IPS-NIHi7 (cell line): ENCODE measurements around the gene KAT14.
"Not testable (repeated sequence)": the region's sequence is repeated elsewhere in the genome, so short reads cannot be mapped to it uniquely, and the experiment has no call there.

Source experiments
- DNase-seq: peaks from one replicate; pipeline ENCODE4 v3.0.0; 2012; ENCODE audit warnings: mixed read lengths; ENCODE audit errors: extremely low spot score

Gene KAT14

DNA sequence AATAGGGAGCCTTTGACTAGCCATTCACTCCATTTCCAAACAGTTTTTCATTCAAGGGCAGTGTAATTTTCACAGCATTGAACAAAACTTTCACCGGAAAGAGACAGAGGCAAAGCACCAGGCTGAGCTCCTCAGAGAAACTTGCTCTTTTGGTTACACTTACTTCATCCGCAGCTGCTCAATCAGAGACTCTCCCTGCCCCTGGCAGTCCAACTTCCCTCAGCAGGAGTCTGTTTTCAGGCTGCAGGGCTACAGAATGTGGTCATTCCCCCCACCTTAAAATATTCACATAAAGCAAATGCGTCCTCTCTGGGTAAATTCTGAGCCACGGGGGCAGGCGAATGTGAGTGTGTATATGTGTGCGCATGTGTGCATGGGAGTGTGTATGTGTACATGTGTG lies 80.6 kb downstream of the KAT14 start:
- no peak for DNase-seq

DNA sequence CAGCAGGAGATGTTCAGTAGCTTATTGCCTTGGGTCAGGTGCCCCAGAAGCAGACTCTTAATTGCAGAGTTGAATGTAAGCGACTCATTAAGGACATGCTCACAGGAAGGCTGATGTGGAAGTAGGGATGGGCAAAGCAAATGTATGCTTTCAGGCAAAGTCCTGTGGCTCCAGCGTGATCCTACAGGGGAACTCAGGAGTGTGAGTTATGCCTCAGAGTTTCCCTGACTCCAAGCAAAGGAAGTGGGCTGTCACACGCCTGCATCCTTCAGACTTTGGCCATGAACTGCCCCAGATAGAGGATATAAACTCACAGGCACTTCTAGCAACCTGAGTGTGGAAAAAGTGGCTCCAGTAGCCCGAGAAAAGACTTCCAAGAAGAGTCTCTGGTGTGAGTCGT lies 85.7 kb downstream of the KAT14 start:
- DNase-seq, result no peak

DNA sequence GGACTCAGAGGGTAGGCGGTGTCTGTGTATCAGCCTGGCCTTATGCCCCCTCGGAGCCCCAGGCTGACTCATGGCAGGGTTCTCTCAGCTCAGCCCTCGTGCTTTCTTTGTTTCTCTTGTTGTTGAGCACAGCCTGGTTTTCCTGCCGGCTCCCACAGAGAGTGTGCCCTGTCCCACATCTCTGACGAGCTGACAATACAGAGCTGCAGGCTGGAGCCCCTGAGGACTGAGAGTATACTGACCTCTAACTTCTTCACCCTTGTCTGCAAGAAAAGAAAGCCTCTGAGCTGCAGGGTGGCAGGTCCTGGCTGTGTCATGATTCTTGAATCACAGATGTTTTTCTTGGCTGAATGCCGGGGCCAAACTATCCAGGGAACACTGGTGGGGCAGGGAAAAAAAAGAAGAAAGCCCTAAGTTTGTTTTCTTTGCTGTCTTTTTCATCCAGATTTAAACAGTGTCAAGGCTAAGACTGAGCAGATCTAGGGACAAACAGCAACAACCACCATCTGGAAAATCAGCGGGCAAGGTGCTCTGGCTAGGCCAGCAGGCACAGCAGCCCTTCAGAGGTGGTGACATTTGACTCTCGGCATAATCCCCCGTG lies 87.4 kb downstream of the KAT14 start:
- peak; percentile 66 for DNase-seq

DNA sequence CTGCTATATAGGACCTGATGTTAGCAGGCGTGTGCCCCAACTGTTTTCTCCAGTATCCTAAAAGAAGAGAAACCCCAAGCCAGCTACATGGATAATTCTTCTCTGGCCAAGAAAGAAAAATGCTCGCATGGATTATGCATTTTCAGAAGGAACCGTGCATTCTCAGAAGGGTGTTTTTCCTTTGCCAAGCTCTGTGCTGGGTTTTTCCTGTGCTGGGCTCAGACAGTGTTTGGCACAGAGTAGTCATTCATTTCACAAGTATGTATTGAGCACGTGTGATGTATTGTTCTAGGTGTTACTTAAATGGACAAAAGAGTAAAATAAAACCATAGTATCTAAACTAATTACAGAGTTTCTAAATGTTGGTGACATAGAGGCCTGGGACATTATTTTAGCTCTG lies 88.0 kb downstream of the KAT14 start:
- no peak for DNase-seq

DNA sequence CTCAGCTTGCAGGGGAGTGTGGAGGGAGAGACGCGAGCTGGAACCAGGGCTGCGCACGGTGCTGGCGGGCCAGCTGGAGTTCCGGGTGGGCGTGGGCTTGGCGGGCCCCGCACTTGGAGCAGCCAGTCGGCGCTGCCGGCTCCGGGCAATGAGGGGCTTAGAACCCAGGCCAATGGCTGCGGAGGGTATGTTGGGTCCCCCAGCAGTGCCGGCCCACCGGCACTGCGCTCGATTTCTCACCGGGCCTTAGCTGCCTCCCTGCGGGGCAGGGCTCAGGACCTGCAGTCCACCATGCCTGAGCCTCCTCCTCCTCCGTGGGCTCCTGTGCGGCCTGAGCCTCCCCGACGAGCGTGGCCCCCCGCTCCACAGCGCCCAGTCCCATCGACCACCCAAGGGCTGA lies 89.1 kb downstream of the KAT14 start:
- DNase-seq, result not testable (repeated sequence)

DNA sequence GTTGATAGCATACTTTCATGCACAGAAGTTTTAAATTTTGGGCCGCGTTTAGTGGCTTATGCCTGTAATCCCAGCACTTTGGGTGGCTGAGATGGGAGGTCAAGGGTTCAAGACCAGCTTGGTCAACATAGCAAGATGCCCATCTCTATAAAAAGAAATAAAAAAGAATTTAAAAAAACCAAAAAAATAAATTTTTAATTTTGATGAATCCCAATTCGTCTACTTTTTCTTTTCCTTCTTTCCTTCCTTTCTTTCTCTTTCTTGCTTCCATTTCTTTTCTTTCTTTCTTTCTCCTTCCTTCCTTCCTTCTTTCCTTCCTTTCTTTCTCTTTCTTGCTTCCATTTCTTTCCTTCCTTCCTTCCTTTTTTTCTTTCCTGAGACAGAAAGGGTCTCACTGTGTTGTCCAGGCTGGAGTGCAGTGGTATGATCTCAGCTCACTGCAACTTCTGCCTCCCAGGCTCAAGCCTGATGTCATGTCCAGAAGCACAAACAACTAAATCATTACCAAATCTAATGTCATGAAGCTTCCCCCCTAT lies 95.8 kb downstream of the KAT14 start:
- DNase-seq, result no peak
